ENCODE results near the gene USHBP1.

Gene USHBP1

GRCh38 chr19:17263712-17264640 is 569 bp downstream of the USHBP1 start:
- DNase-seq (ENCODE audit: low read depth in 2 of 2): no peak

- no peak for DNase-seq (ENCODE audit: low read depth in 2 of 2)
These were observed 2.0 kb downstream of the USHBP1 start for GRCh38 chr19:17262557-17262956.

- DNase-seq (ENCODE audit: low read depth in 2 of 2): peak; percentile 83 to 87
These were observed 3.7 kb downstream of the USHBP1 start for GRCh38 chr19:17260842-17261325.

- DNase-seq (ENCODE audit: low read depth in 2 of 2): no peak
These were observed 4.6 kb downstream of the USHBP1 start for GRCh38 chr19:17259934-17260333.

GRCh38 chr19:17259118-17259780 is 5.3 kb downstream of the USHBP1 start:
- DNase-seq (ENCODE audit: low read depth in 2 of 2): no peak

- no peak for DNase-seq (ENCODE audit: low read depth in 2 of 2)
These were observed 8.4 kb downstream of the USHBP1 start for GRCh38 chr19:17256130-17256529.

GRCh38 chr19:17255150-17255621 is 9.4 kb downstream of the USHBP1 start:
- no peak for DNase-seq (ENCODE audit: low read depth in 2 of 2)

- DNase-seq (ENCODE audit: low read depth in 2 of 2): no peak
These were observed 9.9 kb downstream of the USHBP1 start for GRCh38 chr19:17254636-17255035.

GRCh38 chr19:17249887-17250548 is 14.5 kb downstream of the USHBP1 start:
- no peak for DNase-seq (ENCODE audit: low read depth in 2 of 2)

GRCh38 chr19:17248011-17248776 is 16.4 kb downstream of the USHBP1 start:
- no peak for DNase-seq (ENCODE audit: low read depth in 2 of 2)

- DNase-seq (ENCODE audit: low read depth in 2 of 2): no peak
These were observed 17.7 kb downstream of the USHBP1 start for GRCh38 chr19:17246681-17247425.

- peak in 1 of 2 donors; percentile 23 for DNase-seq (ENCODE audit: low read depth in 2 of 2)
These were observed 19.0 kb downstream of the USHBP1 start, which contains the start of gene NR2F6 for GRCh38 chr19:17245535-17245984. TSS of gene NR2F6 (minus strand) at chr19:17245919. CDS start at chr19:17245220, 699 bp downstream.

- DNase-seq (ENCODE audit: low read depth in 2 of 2): no peak
These were observed 19.7 kb downstream of the USHBP1 start for GRCh38 chr19:17244618-17245534.

- DNase-seq (ENCODE audit: low read depth in 2 of 2): no peak
These were observed 20.5 kb downstream of the USHBP1 start for GRCh38 chr19:17243830-17244617.

GRCh38 chr19:17243211-17243829 is 21.2 kb downstream of the USHBP1 start:
- DNase-seq (ENCODE audit: low read depth in 2 of 2): no peak

GRCh38 chr19:17242431-17243208 is 21.9 kb downstream of the USHBP1 start:
- DNase-seq (ENCODE audit: low read depth in 2 of 2): no peak

- no peak for DNase-seq (ENCODE audit: low read depth in 2 of 2)
These were observed 23.6 kb downstream of the USHBP1 start for GRCh38 chr19:17240826-17241399.

Measured in stimulated activated CD4-positive, alpha-beta T cell treated with anti-CD3 and anti-CD28 coated beads, Interleukin-1b, Interleukin-23, amount 100 ng/mL, for 1 hour (primary cell).